K562 (cell line): ENCODE results near the gene TM2D3. TPM values are rescaled to one million over a fixed set of nuclear protein-coding genes. Genes with fewer than 3 reads are reported as not detected.

ENCODE experiments used
- ADNP ChIP-seq: fragments of 200-800 bp; sonication (Bioruptor generic); IDR thresholded peaks from 2 replicates; pipeline ENCODE4 v1.6.1; 2016; ENCODE audit warnings: missing genetic modification characterization, missing compliant biosample characterization
- BRD9 ChIP-seq: fragments of 450-650 bp; IDR thresholded peaks from 2 replicates; pipeline ENCODE4 v1.6.1; 2018; ENCODE audit warnings: low read depth; ENCODE audit not compliant: partially characterized antibody
- DACH1 ChIP-seq: fragments of 450-650 bp; IDR thresholded peaks from 2 replicates; pipeline ENCODE4 v1.6.1; 2018; ENCODE audit not compliant: partially characterized antibody
- ESRRA ChIP-seq: fragments of 450-650 bp; IDR thresholded peaks from 2 replicates; pipeline ENCODE4 v1.6.1; 2014; ENCODE audit warnings: low read depth, mild to moderate bottlenecking, moderate library complexity, borderline replicate concordance
- FIP1L1 ChIP-seq: fragments of 200-400 bp; formaldehyde crosslinking; IDR thresholded peaks from 2 replicates; pipeline ENCODE4 v1.6.1; 2018; ENCODE audit warnings: mild to moderate bottlenecking, low read depth, low read length; ENCODE audit not compliant: poor library complexity, severe bottlenecking
- KAT7 ChIP-seq: sonication (generic); formaldehyde crosslinking; IDR thresholded peaks from 2 replicates; pipeline ENCODE4 v1.8.0; 2022; ENCODE audit warnings: missing genetic modification reagents, mild to moderate bottlenecking, borderline replicate concordance
- RBM39 ChIP-seq: fragments of 200-400 bp; formaldehyde crosslinking; optimal IDR thresholded peaks from 2 replicates; pipeline ENCODE3; 2018; ENCODE audit warnings: low read depth, low read length
- RFX5 ChIP-seq: IDR thresholded peaks from 2 replicates; pipeline ENCODE4 v1.6.1; 2011; ENCODE audit warnings: low read depth, mild to moderate bottlenecking, improper control_type of control experiment, low read length
- STAT5A ChIP-seq: IDR thresholded peaks from 2 replicates; pipeline ENCODE4 v1.6.1; 2012; ENCODE audit warnings: low read length, inconsistent platforms, borderline replicate concordance
- ZNF695 ChIP-seq: fragments of 450-650 bp; formaldehyde crosslinking; IDR thresholded peaks from 2 replicates; pipeline ENCODE4 v1.4.0; 2020; ENCODE audit warnings: mild to moderate bottlenecking, moderate library complexity
- polyA plus RNA-seq, 8 experiments: library from polyadenylated mRNA; depleted of rRNA in 4 of 8; stranded (reverse) in 5 of 8; unstranded in 3 of 8; fragments of >200 nt; fragmentation: Nextera tagmentation in 2 of 8; fragmentation: Illumina TruSeq in 1 of 8; extraction: Ambion mirVana in 2 of 8; extraction: Trizol in 1 of 8; gene quantifications; 2 replicates each; pipeline versions ENCODE4 v1.2.1 to v1.2.3, GENCODE V29; 2011 to 2014; ENCODE audit warnings: inconsistent platforms in 1 of 8, missing spikeins in 1 of 8
- total RNA-seq, 7 experiments: library from RNA; depleted of rRNA in 6 of 7; stranded (reverse); fragments of >200 nt in 6 of 7; fragmentation: Illumina TruSeq in 2 of 7; extraction: Trizol in 2 of 7; gene quantifications; 2 replicates each; pipeline versions ENCODE4 v1.2.1 to v1.2.3, GENCODE V29; 2011 to 2021; ENCODE audit warnings: low replicate concordance in 1 of 7
- TF ChIP-seq, protein P1 (sequence below), 2 experiments: fragments of 450-650 bp in 1 of 2; sonication (generic) in 1 of 2; formaldehyde crosslinking in 1 of 2; IDR thresholded peaks; 2 replicates each; pipeline versions ENCODE4 v1.7.1 to v1.9.0; 2016 to 2022; ENCODE audit warnings: inconsistent platforms in 1 of 2, mild to moderate bottlenecking in 1 of 2, missing genetic modification reagents in 1 of 2
- TF ChIP-seq, protein P2 (sequence below): fragments of 450-650 bp; formaldehyde crosslinking; conservative IDR thresholded peaks from 2 replicates; pipeline ENCODE4 v1.4.0; 2022; ENCODE audit warnings: mild to moderate bottlenecking, missing genetic modification characterization

The TM2D3 gene
- total and polyA plus RNA-seq, 9 of the 15 experiments (the other 6 are each of a cell fraction or from before 2014, with no cell fraction given) = 16.5 to 67.9 (median 31.3) TPM

DNA sequence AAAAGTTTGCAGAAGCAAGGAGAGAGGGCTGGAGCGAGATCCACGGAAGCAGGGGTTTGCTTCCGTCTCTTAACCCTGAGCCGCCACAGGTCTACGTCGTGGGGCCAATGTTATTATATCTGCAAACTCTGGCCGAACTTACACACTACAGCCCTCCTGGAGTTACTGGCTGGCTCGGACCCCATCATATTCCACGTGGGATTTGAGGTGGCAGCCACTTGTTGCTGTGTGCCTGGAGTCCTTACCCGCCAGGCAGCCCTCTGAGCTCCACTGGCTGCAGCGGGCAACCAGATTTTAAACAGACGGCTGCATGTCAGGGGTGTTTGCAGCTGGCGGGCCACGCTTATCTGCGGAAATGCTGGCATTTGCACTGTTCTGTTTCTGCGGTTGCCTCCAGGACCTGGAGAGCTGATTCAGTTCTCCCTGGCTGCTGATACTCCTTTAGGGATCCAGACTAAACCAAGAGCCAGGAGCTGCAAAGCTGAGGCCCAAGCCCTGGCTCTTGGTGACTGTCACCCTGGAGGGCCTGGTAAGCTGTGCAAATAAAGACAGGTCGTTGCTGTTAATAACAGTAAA is 34.7 kb downstream of the TM2D3 start (continued):
- TF ChIP-seq, protein P1, sequence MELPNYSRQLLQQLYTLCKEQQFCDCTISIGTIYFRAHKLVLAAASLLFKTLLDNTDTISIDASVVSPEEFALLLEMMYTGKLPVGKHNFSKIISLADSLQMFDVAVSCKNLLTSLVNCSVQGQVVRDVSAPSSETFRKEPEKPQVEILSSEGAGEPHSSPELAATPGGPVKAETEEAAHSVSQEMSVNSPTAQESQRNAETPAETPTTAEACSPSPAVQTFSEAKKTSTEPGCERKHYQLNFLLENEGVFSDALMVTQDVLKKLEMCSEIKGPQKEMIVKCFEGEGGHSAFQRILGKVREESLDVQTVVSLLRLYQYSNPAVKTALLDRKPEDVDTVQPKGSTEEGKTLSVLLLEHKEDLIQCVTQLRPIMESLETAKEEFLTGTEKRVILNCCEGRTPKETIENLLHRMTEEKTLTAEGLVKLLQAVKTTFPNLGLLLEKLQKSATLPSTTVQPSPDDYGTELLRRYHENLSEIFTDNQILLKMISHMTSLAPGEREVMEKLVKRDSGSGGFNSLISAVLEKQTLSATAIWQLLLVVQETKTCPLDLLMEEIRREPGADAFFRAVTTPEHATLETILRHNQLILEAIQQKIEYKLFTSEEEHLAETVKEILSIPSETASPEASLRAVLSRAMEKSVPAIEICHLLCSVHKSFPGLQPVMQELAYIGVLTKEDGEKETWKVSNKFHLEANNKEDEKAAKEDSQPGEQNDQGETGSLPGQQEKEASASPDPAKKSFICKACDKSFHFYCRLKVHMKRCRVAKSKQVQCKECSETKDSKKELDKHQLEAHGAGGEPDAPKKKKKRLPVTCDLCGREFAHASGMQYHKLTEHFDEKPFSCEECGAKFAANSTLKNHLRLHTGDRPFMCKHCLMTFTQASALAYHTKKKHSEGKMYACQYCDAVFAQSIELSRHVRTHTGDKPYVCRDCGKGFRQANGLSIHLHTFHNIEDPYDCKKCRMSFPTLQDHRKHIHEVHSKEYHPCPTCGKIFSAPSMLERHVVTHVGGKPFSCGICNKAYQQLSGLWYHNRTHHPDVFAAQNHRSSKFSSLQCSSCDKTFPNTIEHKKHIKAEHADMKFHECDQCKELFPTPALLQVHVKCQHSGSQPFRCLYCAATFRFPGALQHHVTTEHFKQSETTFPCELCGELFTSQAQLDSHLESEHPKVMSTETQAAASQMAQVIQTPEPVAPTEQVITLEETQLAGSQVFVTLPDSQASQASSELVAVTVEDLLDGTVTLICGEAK (IDR thresholded peaks at IDR 0.05) = no peak
- TF ChIP-seq, protein P1 (CRISPR knock-in tag; IDR thresholded peaks at IDR 0.05) = no peak
- TF ChIP-seq ZNF695 (no peak), FIP1L1 (no peak), RFX5 (no peak), BRD9 (no peak), STAT5A (no peak), ESRRA (no peak), KAT7 (CRISPR knock-in tag) (no peak), RBM39 (no peak), ADNP (tag) (no peak), DACH1 (no peak)
- TF ChIP-seq, protein P2, sequence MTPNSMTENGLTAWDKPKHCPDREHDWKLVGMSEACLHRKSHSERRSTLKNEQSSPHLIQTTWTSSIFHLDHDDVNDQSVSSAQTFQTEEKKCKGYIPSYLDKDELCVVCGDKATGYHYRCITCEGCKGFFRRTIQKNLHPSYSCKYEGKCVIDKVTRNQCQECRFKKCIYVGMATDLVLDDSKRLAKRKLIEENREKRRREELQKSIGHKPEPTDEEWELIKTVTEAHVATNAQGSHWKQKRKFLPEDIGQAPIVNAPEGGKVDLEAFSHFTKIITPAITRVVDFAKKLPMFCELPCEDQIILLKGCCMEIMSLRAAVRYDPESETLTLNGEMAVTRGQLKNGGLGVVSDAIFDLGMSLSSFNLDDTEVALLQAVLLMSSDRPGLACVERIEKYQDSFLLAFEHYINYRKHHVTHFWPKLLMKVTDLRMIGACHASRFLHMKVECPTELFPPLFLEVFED = no peak
